Right kidney (tissue), 9 donors: ENCODE measurements around the gene PRAMEF12.
"Not testable (repeated sequence)": the region's sequence is repeated elsewhere in the genome, so short reads cannot be mapped to it uniquely, and the experiment has no call there.

Experiments used
- DNase-seq: peaks from one replicate; pipeline ENCODE4 v3.0.0-alpha.2; 2016
- long read RNA-seq, 8 donors: transcript quantifications; one replicate each; lab custom pipeline, GENCODE V29; 2026

Gene PRAMEF12
- long read RNA-seq, donor 1 = 0 reads
- long read RNA-seq, donor 2 = 0 reads
- long read RNA-seq, donor 3 = 0 reads
- long read RNA-seq, donor 4 = 0 reads
- long read RNA-seq, donor 5 = 0 reads
- long read RNA-seq, donor 6 = 0 reads
- long read RNA-seq, donor 7 = 0 reads
- long read RNA-seq, donor 8 = 0 reads

DNA sequence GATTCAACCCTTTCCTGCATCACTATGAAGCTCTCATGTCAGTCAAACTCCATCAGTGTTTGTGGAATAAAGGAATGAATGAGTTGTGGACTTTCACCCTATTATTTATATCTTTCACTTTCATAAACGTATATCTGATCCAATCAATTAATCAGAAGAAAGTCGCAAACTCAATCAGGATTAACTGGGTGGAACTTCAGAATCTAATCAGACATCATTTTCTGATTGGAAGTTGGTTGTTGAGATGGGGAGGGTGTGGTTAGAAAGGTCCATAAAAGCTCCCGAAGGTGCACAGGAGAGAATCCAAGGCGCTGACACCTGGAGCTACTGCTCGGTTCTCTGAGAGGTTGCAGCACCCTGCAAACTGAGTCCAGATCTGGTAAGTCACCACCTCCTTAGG, at the start of gene PRAMEF12:
TSS of gene PRAMEF12 (plus strand) at position 301 of the 400 bp plus-strand sequence. CDS start 1,130 bp downstream, outside the sequence.
- DNase-seq = no peak

DNA sequence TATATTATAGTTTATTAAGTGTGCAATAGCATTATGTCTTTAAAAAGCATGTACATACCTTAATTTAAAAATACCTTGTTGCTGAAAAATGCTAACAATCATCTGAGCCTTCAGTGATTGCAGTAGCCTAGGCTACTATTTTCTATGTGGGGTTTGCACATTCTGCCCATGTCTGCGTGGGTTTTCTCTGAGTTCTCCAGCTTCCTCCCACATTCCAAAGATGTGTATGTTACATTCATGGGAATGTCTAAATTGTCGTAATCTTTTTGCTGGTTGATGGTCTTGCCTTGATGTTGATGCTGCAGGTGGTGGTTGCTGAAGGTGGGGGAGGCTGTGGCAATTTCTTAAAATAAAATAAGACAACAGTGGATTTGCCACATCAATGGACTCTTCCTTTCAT, 45.1 kb upstream of the PRAMEF12 start:
- no peak for DNase-seq

DNA sequence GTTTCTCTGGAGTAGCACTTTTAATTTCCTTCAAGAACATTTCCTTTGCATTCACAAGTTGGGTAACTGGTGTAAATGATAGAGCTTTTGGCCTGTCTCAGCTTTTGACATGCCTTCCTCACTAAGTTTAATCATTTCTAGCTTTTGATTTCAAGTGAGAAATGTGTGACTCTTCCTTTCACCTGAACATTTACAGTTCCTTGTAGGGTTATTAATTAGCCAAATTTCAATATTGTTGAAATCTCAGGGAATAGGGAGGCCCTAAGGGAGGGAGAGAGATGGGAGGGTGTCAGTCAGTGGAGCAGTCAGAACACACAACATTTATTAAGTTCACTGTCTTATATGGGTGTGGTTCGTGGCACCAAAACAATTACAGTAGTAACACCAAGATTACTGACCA, 43.4 kb upstream of the PRAMEF12 start:
- no peak for DNase-seq

GRCh38 chr1:12731084-12731483, 42.5 kb upstream of the PRAMEF12 start:
- DNase-seq = not testable (repeated sequence)

DNA sequence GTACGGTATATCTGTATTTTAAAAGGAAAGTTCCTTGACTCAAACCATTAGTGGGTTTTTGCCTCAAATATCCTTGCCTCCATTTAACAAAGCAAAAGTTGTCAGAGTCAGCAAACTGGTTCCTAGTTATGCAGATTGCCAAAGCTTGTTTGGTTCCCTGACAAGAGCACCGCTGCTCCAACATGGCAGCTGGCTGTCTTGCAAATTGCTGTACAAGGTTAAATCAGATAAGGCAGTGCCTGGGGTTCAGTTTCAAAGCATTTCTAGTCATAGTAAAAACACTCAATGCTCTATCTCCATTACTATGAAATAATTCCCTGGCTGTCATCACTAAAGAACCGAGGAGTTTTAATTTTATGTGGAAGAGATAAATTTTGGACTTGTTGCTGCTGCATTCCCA, 38.9 kb upstream of the PRAMEF12 start:
- DNase-seq = no peak

GRCh38 chr1:12738934-12739333, 34.6 kb upstream of the PRAMEF12 start:
- no peak for DNase-seq

DNA sequence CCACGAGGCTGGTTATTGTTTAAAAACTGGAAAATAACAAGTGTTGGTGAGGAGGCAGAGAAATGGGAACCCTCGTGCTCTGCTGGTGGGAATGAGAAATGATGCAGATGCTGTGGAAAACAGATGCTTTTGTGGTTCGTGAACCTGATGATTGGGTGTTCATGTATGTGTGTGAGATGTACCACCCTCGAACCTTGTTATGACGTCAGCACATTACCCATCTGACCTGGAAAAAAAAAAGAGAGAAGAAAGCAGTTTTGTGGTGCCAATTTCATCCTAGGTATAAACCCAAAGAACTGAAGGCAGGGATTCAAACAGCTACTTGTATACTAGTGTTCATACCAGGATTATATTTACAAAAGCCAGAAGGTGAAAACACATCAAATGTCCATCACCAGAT, 33.9 kb upstream of the PRAMEF12 start:
- no peak for DNase-seq

DNA sequence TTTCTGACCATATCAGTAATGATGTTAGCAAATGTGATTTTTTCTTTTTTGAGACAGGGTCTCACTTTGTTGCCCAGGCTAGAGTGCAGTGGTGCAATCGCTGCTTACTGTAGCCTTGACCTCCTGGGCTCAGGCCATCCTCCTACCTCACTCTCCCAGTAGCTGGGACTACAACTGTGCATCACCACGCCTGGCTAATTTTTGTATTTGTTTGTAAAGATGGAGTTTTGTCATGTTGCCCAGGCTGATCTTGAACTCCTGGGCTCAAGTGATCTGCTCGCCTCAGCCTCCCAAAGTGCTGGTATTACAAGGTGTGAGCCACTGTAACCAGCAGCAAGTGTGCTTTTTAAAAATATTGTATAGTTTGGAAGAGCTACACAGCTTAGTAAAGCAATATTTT, 31.6 kb upstream of the PRAMEF12 start:
- no peak for DNase-seq

- no peak for DNase-seq
Observed at GRCh38 chr1:12745126-12745991, 28.2 kb upstream of the PRAMEF12 start.

- DNase-seq = no peak
Observed at GRCh38 chr1:12745992-12746323, 27.6 kb upstream of the PRAMEF12 start, which contains the start of gene CFAP107. Gene CFAP107 (plus strand): TSS chr1:12746200. CDS start chr1:12746431, 231 bp downstream.

- no peak for DNase-seq
Observed at GRCh38 chr1:12748778-12749355, 24.7 kb upstream of the PRAMEF12 start.

GRCh38 chr1:12754738-12755137, 18.8 kb upstream of the PRAMEF12 start:
- DNase-seq = no peak

DNA sequence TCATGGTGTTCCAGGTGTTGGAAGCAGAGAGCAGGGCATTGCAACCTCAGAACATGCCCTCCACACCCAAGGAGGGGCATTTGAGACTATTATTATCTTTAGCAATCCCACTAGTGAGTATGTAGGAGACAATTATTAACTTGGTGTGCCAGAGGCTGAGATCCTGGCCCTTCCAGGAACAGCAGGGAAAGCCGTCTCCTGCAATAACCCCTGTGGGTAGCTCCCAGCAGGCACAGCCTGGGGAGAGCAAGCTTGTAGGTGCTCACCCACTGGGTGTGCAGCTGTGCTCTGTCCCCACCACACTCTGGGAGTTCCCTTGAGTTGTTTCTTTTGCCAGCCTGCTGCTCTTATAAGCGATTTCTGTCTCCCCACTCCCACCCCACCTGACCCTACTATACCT, 17.3 kb upstream of the PRAMEF12 start:
- DNase-seq = no peak

DNA sequence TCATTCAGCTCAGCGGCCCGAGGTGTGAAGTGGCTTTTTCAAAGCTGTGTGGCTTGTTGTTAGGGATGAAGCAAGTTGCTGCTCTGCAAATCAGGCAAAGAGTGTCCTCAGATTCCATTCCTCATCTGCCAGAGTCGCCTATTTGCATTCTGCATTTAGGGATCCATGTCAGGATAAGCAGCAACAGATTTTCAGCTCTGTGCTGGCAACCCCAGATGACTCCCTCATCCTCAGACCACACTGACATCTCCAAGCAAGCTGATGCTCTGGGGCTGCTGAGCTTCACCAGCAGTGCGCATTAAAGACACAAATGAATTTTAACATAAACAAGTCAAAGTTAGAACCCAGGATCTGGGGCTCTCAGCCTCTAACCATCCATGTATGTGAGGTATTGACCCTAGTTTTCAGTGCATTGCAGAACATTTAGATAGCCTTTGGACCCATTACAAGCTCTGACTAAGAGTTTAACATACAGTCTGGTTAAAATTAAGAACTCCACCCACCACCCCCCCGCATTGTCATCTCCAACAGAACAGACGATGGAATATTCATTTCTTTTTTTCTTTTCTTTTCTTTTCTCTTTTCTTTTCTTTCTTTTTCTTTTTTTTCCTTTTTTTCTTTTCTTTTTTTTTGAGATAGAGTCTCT, 16.6 kb upstream of the PRAMEF12 start:
- no peak for DNase-seq

DNA sequence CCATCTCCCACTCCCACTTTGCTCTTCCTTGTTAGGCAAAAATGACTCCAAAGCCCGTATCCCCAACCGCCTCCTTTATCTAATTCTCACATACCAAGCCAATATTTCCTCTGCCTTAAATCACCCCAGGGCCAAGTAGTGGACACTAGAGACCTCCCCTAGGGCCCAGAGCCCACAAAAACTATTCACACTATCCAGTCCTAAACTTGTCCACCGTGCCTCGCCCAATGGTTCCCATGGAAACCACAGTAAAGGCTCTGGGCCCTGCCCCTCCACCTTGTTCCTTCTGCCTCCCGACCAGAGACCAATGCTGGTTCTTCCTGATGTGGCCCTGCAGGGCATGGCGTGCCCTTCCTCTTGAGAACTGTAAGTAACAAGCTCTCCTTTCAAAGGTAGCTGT, 15.7 kb upstream of the PRAMEF12 start:
- no peak for DNase-seq

GRCh38 chr1:12760256-12760795, 13.2 kb upstream of the PRAMEF12 start:
- no peak for DNase-seq

DNA sequence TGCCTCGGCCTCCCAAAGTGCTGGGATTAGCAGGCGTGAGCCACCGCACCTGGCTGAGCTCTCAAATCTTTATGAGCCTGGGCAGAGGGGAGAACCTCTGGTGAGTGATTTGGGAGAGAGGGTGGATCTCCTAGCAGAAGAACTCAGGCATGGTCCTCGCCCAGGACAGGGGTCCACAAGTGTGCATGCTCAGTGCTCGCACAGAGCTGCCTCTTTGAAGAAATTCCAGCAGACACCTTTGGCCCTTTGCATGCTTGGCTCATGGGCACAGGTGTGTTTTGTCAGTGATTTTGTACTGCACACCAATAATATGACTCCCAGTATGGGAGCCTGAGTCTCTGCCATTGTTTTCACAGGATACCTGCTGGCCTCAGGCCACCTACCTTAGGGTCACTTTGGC, 11.8 kb upstream of the PRAMEF12 start:
- DNase-seq = no peak

DNA sequence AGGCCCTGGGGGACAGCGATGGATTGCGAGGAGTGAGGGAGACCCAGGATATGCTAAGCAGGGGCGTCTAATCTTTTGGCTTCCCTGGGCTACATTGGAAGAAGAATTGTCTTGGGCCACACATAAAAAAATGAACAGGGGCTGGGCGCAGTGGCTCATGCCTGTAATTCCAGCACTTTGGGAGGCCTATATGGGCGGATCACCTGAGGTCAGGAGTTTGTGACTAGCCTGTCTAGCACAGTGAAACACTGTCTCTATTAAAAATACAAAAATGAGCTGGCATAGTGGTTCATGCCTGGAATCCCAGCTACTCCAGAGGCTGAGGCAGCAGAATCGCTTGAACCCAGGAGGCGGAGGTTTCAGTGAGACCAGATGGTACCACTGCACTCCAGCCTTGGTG, 10.8 kb upstream of the PRAMEF12 start:
- no peak for DNase-seq

DNA sequence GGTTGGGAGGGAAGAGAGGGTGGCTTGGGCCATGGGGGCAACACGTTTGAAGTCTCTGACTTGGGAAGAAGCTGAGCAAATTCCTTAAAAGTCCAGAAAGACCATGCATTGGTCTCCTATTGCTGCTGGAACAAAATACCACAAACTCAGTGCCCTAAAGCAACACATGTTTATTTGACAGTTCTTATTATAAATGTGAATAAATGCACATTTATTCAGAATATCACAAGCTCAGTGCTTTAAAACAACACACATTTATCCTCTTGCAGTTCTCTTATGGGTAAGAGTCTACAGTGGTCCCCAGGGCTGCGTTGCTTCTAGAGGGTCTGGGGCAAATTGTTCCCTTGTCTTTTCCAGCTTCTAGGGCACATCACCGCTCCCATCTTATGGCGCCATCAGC, 10.1 kb upstream of the PRAMEF12 start:
- DNase-seq = no peak

- no peak for DNase-seq
Observed at GRCh38 chr1:12764016-12764415, 9.5 kb upstream of the PRAMEF12 start.

DNA sequence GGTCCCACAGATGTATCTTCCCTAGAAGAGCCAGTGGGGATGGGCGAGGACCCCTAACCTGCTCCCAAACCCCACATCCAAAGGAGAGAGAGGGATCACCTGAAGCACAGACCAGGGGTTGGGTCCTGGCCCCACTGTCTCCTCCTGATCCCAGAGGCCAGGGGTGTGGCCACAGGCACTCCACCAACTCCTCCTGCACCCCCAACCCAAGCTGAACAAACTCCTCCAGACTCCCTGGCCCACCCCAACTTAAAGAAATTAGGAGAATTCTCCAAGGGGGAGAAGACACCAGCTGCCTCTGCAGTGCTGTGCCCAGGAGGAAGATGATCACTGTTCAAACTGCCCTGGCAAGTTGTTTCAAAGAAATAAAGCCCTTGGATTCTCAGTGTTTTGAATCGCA, 4.5 kb upstream of the PRAMEF12 start:
- no peak for DNase-seq

GRCh38 chr1:12769976-12770505, 3.5 kb upstream of the PRAMEF12 start:
- no peak for DNase-seq

DNA sequence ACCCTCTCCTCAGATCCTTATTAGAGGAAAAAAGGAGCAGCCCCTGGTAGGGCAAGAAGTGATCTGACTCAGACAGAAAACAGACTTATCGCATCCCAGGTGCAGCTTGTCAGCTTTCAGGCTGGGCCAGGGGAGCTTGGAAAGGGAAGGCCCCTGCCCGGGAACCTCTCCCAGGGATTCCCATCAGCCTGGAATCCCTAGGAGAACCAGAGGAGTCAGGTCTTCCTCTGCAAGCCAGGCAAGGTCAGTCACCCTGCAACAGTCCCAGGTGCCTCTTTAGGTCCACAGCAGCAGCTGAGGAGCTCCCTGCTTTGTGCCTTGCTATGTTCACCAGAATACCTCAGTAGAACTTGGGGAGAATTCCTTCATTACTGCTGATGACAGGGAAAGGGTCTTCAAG, 2.9 kb upstream of the PRAMEF12 start:
- no peak for DNase-seq
